ENCODE measurements around the gene SLFN14. TPM values are rescaled to one million over a fixed set of nuclear protein-coding genes. Genes with fewer than 3 reads are reported as not detected.

SLFN14 gene
- total RNA-seq, 2 donors from 2014 or later: not detected

DNA sequence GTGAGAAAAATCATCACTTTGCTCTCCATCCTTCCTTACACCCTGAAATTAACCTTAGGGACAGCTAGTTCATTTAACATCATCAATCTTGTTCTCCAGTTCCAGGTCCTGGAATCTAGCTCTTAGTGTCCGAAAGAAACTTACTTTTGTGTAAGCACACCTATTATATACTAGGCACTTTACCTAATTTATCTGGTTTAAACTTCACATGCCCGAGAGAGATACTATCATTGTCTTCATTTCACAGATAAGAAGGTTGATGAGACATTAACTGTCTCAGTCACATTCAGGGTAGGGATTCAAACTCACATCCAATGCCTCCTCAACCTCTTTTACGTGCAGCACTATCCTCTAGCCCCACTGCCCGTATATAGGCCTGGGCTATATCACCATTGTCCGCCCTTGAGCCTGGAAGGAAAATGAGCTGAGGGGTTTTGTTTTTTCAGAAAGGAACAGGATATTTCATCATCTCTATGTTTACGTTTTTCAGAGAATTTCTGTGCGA lies 26.0 kb upstream of the SLFN14 start:
- Histone ChIP-seq H3K27ac (peak overlapping the region; percentile 88), H3K27me3 (no peaks in the 10 kb centered on the region), H3K36me3 (no peaks in the 10 kb centered on the region), H3K4me3 (peak overlapping the region; percentile 69), H3K9me3 (no peaks in the 10 kb centered on the region), H3K4me1 (peaks cover 4% of the 10 kb centered on the region), H3K9ac (ENCODE audit: low read depth in 2 of 2, low read length in 2 of 2) (peak overlapping the region; percentile 89 to 99)
- peak; percentile 21 for DNase-seq
- no peak for TF ChIP-seq CTCF (IDR thresholded peaks at IDR 0.05)
- intact Hi-C loops (cut with DNase I): no loop called here

- no peak overlapping the region for H3K4me3 ChIP-seq
- H3K27ac ChIP-seq: no peak overlapping the region
- no peaks in the 10 kb centered on the region for H3K27me3 ChIP-seq
- no peaks in the 10 kb centered on the region for H3K36me3 ChIP-seq
- no peaks in the 10 kb centered on the region for H3K9me3 ChIP-seq
- H3K9ac ChIP-seq (ENCODE audit: low read depth in 2 of 2, low read length in 2 of 2): no peak overlapping the region
- intact Hi-C loops (cut with DNase I): no loop called here
- DNase-seq: no peak
- peaks cover 6% of the 10 kb centered on the region for H3K4me1 ChIP-seq
- no peak for TF ChIP-seq CTCF (IDR thresholded peaks at IDR 0.05)
Measured at GRCh38 chr17:35584061-35584460, 23.4 kb upstream of the SLFN14 start.

DNA sequence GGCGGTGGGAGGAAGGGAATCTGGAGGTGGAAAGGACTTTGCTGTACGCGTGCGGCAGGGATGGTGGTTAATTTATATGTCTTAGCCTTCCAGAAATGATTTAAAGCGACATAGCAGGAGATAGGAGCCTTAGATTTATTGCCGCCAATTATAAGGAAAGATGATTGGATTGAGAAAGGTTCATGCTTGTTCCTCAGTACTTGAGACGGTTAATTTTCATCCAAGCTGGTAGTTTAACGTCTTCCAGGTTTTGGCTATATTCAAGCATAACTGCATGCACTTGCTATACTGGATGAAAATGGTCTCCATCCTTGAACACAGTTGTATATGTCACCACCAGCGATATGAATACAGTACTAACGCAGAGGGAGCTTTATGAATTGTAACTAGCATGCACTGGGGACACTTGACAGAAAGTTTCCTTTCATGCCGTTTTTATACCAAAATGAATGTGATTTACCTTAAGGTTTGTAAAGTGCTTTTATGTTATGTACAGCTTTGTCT lies 18.4 kb upstream of the SLFN14 start:
- no peak for DNase-seq
- TF ChIP-seq CTCF (IDR thresholded peaks at IDR 0.05): no peak
- Histone ChIP-seq H3K4me3 (peak overlapping the region; percentile 59), H3K27me3 (no peaks in the 10 kb centered on the region), H3K27ac (peak overlapping the region; percentile 76), H3K9me3 (no peaks in the 10 kb centered on the region), H3K9ac (ENCODE audit: low read depth in 2 of 2, low read length in 2 of 2) (peak overlapping the region; percentile 91 to 95), H3K4me1 (peaks cover 8% of the 10 kb centered on the region), H3K36me3 (no peaks in the 10 kb centered on the region)
- intact Hi-C loops (cut with DNase I): no loop called here

- TF ChIP-seq CTCF (IDR thresholded peaks at IDR 0.05): no peak
- peak within 1 kb of the TSS; percentile 76 for H3K27ac ChIP-seq
- DNase-seq: peak; percentile 93
- H3K9me3 ChIP-seq: no peaks in the 10 kb centered on the region
- no peaks in the 10 kb centered on the region for H3K27me3 ChIP-seq
- H3K4me1 ChIP-seq: peaks cover 8% of the 10 kb centered on the region
- H3K36me3 ChIP-seq: no peaks in the 10 kb centered on the region
- intact Hi-C loops (cut with DNase I): no loop called here
- peak within 1 kb of the TSS; percentile 91 to 95 for H3K9ac ChIP-seq (ENCODE audit: low read depth in 2 of 2, low read length in 2 of 2)
- peak within 1 kb of the TSS; percentile 59 for H3K4me3 ChIP-seq
Measured at GRCh38 chr17:35578197-35578928, 17.7 kb upstream of the SLFN14 start, which contains the start of gene PEX12. Gene PEX12 (minus strand): TSS chr17:35578571. CDS start chr17:35578021, 550 bp downstream.

DNA sequence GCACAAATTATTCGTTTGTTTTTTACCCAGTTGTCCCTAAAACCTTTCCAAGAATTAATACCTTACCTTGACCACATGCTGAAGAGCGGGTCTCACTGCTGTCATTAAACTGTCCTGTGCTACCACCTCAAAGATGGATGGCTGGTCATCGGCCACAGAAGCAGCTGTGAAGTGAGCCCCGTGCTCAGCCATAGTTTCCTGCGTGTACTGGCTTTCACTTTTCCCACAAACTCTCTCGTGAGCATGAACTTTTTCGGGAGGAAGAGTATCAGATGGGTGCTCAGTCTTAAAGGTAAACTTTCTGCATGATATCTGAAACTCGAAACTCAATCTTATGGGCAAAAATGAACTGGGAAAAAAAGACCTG lies 17.2 kb upstream of the SLFN14 start:
- H3K9ac ChIP-seq (ENCODE audit: low read depth in 2 of 2, low read length in 2 of 2): peak overlapping the region; percentile 91 to 95
- peaks cover 8% of the 10 kb centered on the region for H3K4me1 ChIP-seq
- peak overlapping the region; percentile 76 for H3K27ac ChIP-seq
- peak overlapping the region; percentile 59 for H3K4me3 ChIP-seq
- intact Hi-C loops (cut with DNase I): no loop called here
- no peaks in the 10 kb centered on the region for H3K27me3 ChIP-seq
- peak; percentile 29 for DNase-seq
- H3K9me3 ChIP-seq: no peaks in the 10 kb centered on the region
- no peaks in the 10 kb centered on the region for H3K36me3 ChIP-seq
- TF ChIP-seq CTCF (IDR thresholded peaks at IDR 0.05): no peak
